NCI-H1417 (cell line): ENCODE measurements around the gene MBIP.
"Not testable (repeated sequence)": the region's sequence is repeated elsewhere in the genome, so short reads cannot be mapped to it uniquely, and the experiment has no call there.

Source experiments
- DNase-seq, 3 experiments: peaks; one replicate each; lab custom pipeline; 2025; lab: John Stamatoyannopoulos, UW

The MBIP gene

GRCh38 chr14:36320200-36320896, at the start of gene MBIP:
Gene MBIP, minus strand, starts transcription at chr14:36320637. Its CDS starts 49 bp downstream, at chr14:36320588.
- peak; percentile 98 to 100 (median 99) for DNase-seq

GRCh38 chr14:36367985-36368774, 47.7 kb upstream of the MBIP start:
- DNase-seq, result peak in 1 of 3 experiments; percentile 77

- DNase-seq, result peak in 1 of 3 experiments; percentile 70
Measured at GRCh38 chr14:36365766-36366165, 45.3 kb upstream of the MBIP start.

GRCh38 chr14:36363704-36364103, 43.3 kb upstream of the MBIP start:
- DNase-seq, result no peak

- no peak for DNase-seq
Measured at GRCh38 chr14:36362648-36363047, 42.2 kb upstream of the MBIP start.

- no peak for DNase-seq
Measured at GRCh38 chr14:36361210-36361853, 40.9 kb upstream of the MBIP start.

GRCh38 chr14:36356862-36357261, 36.4 kb upstream of the MBIP start:
- DNase-seq, result peak in 1 of 3 experiments; percentile 31

- DNase-seq, result peak; percentile 72 to 97 (median 94)
Measured at GRCh38 chr14:36346052-36346451, 25.6 kb upstream of the MBIP start.

GRCh38 chr14:36344211-36344610, 23.8 kb upstream of the MBIP start:
- DNase-seq, result no peak

- DNase-seq, result not testable (repeated sequence)
Measured at GRCh38 chr14:36341811-36342210, 21.4 kb upstream of the MBIP start.

GRCh38 chr14:36340276-36340890, 19.9 kb upstream of the MBIP start:
- no peak for DNase-seq

- no peak for DNase-seq
Measured at GRCh38 chr14:36339816-36340215, 19.4 kb upstream of the MBIP start.

GRCh38 chr14:36333119-36333518, 12.7 kb upstream of the MBIP start:
- peak in 1 of 3 experiments; percentile 17 for DNase-seq

GRCh38 chr14:36327573-36327972, 7.1 kb upstream of the MBIP start:
- not testable (repeated sequence) for DNase-seq

- no peak for DNase-seq
Measured at GRCh38 chr14:36325853-36326252, 5.4 kb upstream of the MBIP start.

GRCh38 chr14:36324897-36325296, 4.5 kb upstream of the MBIP start:
- DNase-seq, result no peak

GRCh38 chr14:36320897-36321381, 502 bp upstream of the MBIP start:
- DNase-seq, result no peak

- no peak for DNase-seq
Measured at GRCh38 chr14:36319899-36320199, 588 bp downstream of the MBIP start.

GRCh38 chr14:36317650-36318049, 2.8 kb downstream of the MBIP start:
- DNase-seq, result peak in 1 of 3 experiments; percentile 29

GRCh38 chr14:36316131-36316530, 4.3 kb downstream of the MBIP start:
- DNase-seq, result peak; percentile 80 to 98 (median 96)

- DNase-seq, result peak; percentile 45 to 94 (median 86)
Measured at GRCh38 chr14:36315159-36315853, 5.1 kb downstream of the MBIP start.

GRCh38 chr14:36313898-36314297, 6.5 kb downstream of the MBIP start:
- DNase-seq, result peak in 2 of 3 experiments; percentile 44 to 49
